Natural killer cell (primary cell): ENCODE measurements around the gene CHD5. TPM values are rescaled to one million over a fixed set of nuclear protein-coding genes. Genes with fewer than 3 reads are reported as not detected.

Experiments used
- ATAC-seq, 3 donors: fragments of 150-1000 bp in 2 of 3; fragments of 200-7000 bp in 1 of 3; cut with Tn5 transposase; 1 replicate in 1 of 3; 2 replicates in 2 of 3; pipeline ENCODE4 v1.10.0; 2021; ENCODE audit warnings: mild to moderate bottlenecking in 2 of 3, moderate library complexity in 2 of 3
- DNase-seq, 2 donors: peaks; one replicate each; pipeline versions ENCODE4 v3.0.0 to v3.0.0-alpha.2; 2013 to 2021; ENCODE audit warnings: mixed read lengths in 1 of 2
- H3K27ac ChIP-seq: one replicate; pipeline ENCODE4 v1.5.1; 2013; ENCODE audit warnings: mild to moderate bottlenecking, low read length
- H3K27me3 ChIP-seq: one replicate; pipeline ENCODE4 v1.6.1; 2013; ENCODE audit warnings: low read length; ENCODE audit not compliant: control insufficient read depth, insufficient read depth
- H3K36me3 ChIP-seq: one replicate; pipeline ENCODE4 v1.6.1; 2013; ENCODE audit warnings: low read length; ENCODE audit not compliant: control insufficient read depth, insufficient read depth
- H3K4me1 ChIP-seq: one replicate; pipeline ENCODE4 v1.6.1; 2013; ENCODE audit warnings: low read length; ENCODE audit not compliant: control insufficient read depth, insufficient read depth
- H3K4me3 ChIP-seq: one replicate; pipeline ENCODE4 v1.5.1; 2013; ENCODE audit warnings: low read length
- H3K9me3 ChIP-seq: one replicate; pipeline ENCODE4 v1.6.1; 2013; ENCODE audit warnings: low read length; ENCODE audit not compliant: control insufficient read depth, insufficient read depth
- H3K27ac Mint-ChIP-seq, 2 donors: one replicate each; pipeline ENCODE4 v1.8.0; 2022; ENCODE audit warnings: mild to moderate bottlenecking in 2 of 2, mixed read lengths in 2 of 2, moderate library complexity in 1 of 2
- H3K27me3 Mint-ChIP-seq, 2 donors: one replicate each; pipeline ENCODE4 v1.8.0; 2022; ENCODE audit warnings: low read depth in 2 of 2, mixed read lengths in 2 of 2
- H3K36me3 Mint-ChIP-seq: one replicate; pipeline ENCODE4 v1.8.0; 2022; ENCODE audit warnings: mixed read lengths
- H3K4me1 Mint-ChIP-seq, 2 donors: one replicate each; pipeline ENCODE4 v1.8.0; 2022; ENCODE audit warnings: mixed read lengths in 2 of 2
- H3K4me3 Mint-ChIP-seq: one replicate; pipeline ENCODE4 v1.8.0; 2022; ENCODE audit warnings: mild to moderate bottlenecking, moderate library complexity, mixed read lengths
- H3K9me3 Mint-ChIP-seq, 2 donors: one replicate each; pipeline ENCODE4 v1.8.0; 2022; ENCODE audit warnings: mixed read lengths in 2 of 2
- CTCF ChIP-seq: fragments of 200-600 bp; IDR thresholded peaks from one replicate; pipeline ENCODE4 v1.8.0; 2022; ENCODE audit warnings: antibody characterized with exemption
- WGBS: methylation state at CpG from one replicate; pipeline ENCODE4 v1.1.7; 2013; ENCODE audit warnings: missing lambda C conversion rate; ENCODE audit not compliant: insufficient coverage; 5-methylcytosine and 5-hydroxymethylcytosine counted together
- intact Hi-C: fragments of 100-400 bp; cut with micrococcal nuclease; formaldehyde crosslinking; loops from one replicate; pipeline ENCODE4 v1.14.2; 2022
- total RNA-seq, 4 donors: library from RNA; stranded (reverse); fragments of 120-200 nt in 1 of 4; gene quantifications; one replicate each; pipeline versions ENCODE4 v1.2.3 to v1.2.4, GENCODE V29; 2013 to 2022

The CHD5 gene
- total RNA-seq, 3 donors from 2014 or later (not counting 1 experiment from before 2014, with no cell fraction given): 0.34 to 1.2 (median 0.73) TPM

GRCh38 chr1:6117064-6117463, 63.1 kb downstream of the CHD5 start:
- no peak overlapping the region for H3K4me3 ChIP-seq
- no peak overlapping the region for H3K4me3 Mint-ChIP-seq
- peaks cover 5 to 6% of the 10 kb centered on the region in 2 donors for H3K9me3 Mint-ChIP-seq
- H3K27me3 ChIP-seq: no peaks in the 10 kb centered on the region
- DNase-seq (no peak), ATAC-seq (no peak)
- no peaks in the 10 kb centered on the region for H3K4me1 ChIP-seq
- no peaks in the 10 kb centered on the region for H3K9me3 ChIP-seq
- TF ChIP-seq CTCF: no peak
- no peaks in the 10 kb centered on the region for H3K4me1 Mint-ChIP-seq
- 100% methylated on average over 1 of the region's 2 CpGs for WGBS
- H3K36me3 ChIP-seq: no peaks in the 10 kb centered on the region
- no peak overlapping the region for H3K27ac Mint-ChIP-seq
- peaks cover 9% of the 10 kb centered on the region for H3K36me3 Mint-ChIP-seq
- no peaks in the 10 kb centered on the region for H3K27me3 Mint-ChIP-seq
- intact Hi-C loops: no loop called here
- H3K27ac ChIP-seq: no peak overlapping the region

GRCh38 chr1:6116137-6116536, 64.0 kb downstream of the CHD5 start:
- ATAC-seq (no peak), DNase-seq (no peak)
- Histone ChIP-seq H3K9me3 (no peaks in the 10 kb centered on the region), H3K27ac (no peak overlapping the region), H3K36me3 (no peaks in the 10 kb centered on the region), H3K27me3 (no peaks in the 10 kb centered on the region), H3K4me3 (no peak overlapping the region), H3K4me1 (no peaks in the 10 kb centered on the region)
- TF ChIP-seq CTCF: no peak
- WGBS: 85% methylated on average over 1 of the region's 1 CpG
- H3K9me3 Mint-ChIP-seq: peaks cover 5 to 6% of the 10 kb centered on the region in 2 donors
- no peak overlapping the region for H3K4me3 Mint-ChIP-seq
- no peaks in the 10 kb centered on the region for H3K27me3 Mint-ChIP-seq
- intact Hi-C loops: no loop called here
- peaks cover 9% of the 10 kb centered on the region for H3K36me3 Mint-ChIP-seq
- no peaks in the 10 kb centered on the region for H3K4me1 Mint-ChIP-seq
- no peak overlapping the region for H3K27ac Mint-ChIP-seq

- Mint-ChIP-seq H3K27me3 (no peaks in the 10 kb centered on the region), H3K27ac (no peak overlapping the region), H3K36me3 (peaks cover 9% of the 10 kb centered on the region), H3K4me1 (peaks cover 0 to 2% of the 10 kb centered on the region in 2 donors), H3K9me3 (peaks cover 5 to 6% of the 10 kb centered on the region in 2 donors), H3K4me3 (no peak overlapping the region)
- WGBS: 94% methylated on average over 14 of the region's 14 CpGs
- intact Hi-C loops: no loop called here
- no peak for TF ChIP-seq CTCF
- DNase-seq (no peak), ATAC-seq (no peak)
- no peaks in the 10 kb centered on the region for H3K36me3 ChIP-seq
- H3K27ac ChIP-seq: no peak overlapping the region
- H3K4me1 ChIP-seq: no peaks in the 10 kb centered on the region
- no peaks in the 10 kb centered on the region for H3K27me3 ChIP-seq
- no peaks in the 10 kb centered on the region for H3K9me3 ChIP-seq
- no peak overlapping the region for H3K4me3 ChIP-seq
Measured at GRCh38 chr1:6113745-6114144, 66.4 kb downstream of the CHD5 start.

- no peaks in the 10 kb centered on the region for H3K4me1 ChIP-seq
- TF ChIP-seq CTCF: no peak
- H3K27me3 ChIP-seq: no peaks in the 10 kb centered on the region
- no peak overlapping the region for H3K4me3 Mint-ChIP-seq
- DNase-seq (no peak), ATAC-seq (no peak)
- no peaks in the 10 kb centered on the region for H3K9me3 ChIP-seq
- peaks cover 0 to 4% of the 10 kb centered on the region in 2 donors for H3K27me3 Mint-ChIP-seq
- H3K36me3 ChIP-seq: no peaks in the 10 kb centered on the region
- H3K4me3 ChIP-seq: no peak overlapping the region
- H3K36me3 Mint-ChIP-seq: peaks cover 9% of the 10 kb centered on the region
- 16% methylated on average over 10 of the region's 10 CpGs for WGBS
- H3K27ac Mint-ChIP-seq: no peak overlapping the region
- H3K27ac ChIP-seq: no peak overlapping the region
- peaks cover 5 to 6% of the 10 kb centered on the region in 2 donors for H3K9me3 Mint-ChIP-seq
- H3K4me1 Mint-ChIP-seq: peaks cover 0 to 7% of the 10 kb centered on the region in 2 donors
- intact Hi-C loops: no loop called here
Measured at GRCh38 chr1:6113116-6113515, 67.0 kb downstream of the CHD5 start.
